Neural progenitor cell (in vitro differentiated cells): ENCODE results near the gene CACNA1C. TPM values are rescaled to one million over a fixed set of nuclear protein-coding genes. Genes with fewer than 3 reads are reported as not detected.

Experiments
- DNase-seq: peaks from one replicate; pipeline ENCODE4 v3.0.0-alpha.2; 2016; ENCODE audit warnings: low spot score
- H2AFZ ChIP-seq: fragments of 200-600 bp; sonication (generic); replicated peaks from 2 replicates; pipeline ENCODE4 v1.6.1; 2016; ENCODE audit warnings: antibody characterized with exemption
- H3F3A ChIP-seq: fragments of 200-600 bp; sonication (generic); 2 replicates; pipeline ENCODE4 v1.6.1; 2016; ENCODE audit warnings: antibody characterized with exemption, low read depth
- H3K27ac ChIP-seq: fragments of 200-600 bp; sonication (generic); 2 replicates; pipeline ENCODE4 v1.5.1; 2016; ENCODE audit warnings: mild to moderate bottlenecking
- H3K27me3 ChIP-seq: fragments of 200-600 bp; sonication (generic); 2 replicates; pipeline ENCODE4 v1.6.1; 2016; ENCODE audit warnings: mild to moderate bottlenecking, moderate library complexity
- H3K36me3 ChIP-seq: fragments of 200-600 bp; sonication (generic); 2 replicates; pipeline ENCODE4 v1.5.1; 2016
- H3K4me1 ChIP-seq: fragments of 200-600 bp; sonication (generic); 2 replicates; pipeline ENCODE4 v1.6.1; 2016; ENCODE audit warnings: mixed run types
- H3K4me2 ChIP-seq: fragments of 200-600 bp; sonication (generic); 2 replicates; pipeline ENCODE4 v1.6.1; 2016
- H3K4me3 ChIP-seq: fragments of 200-600 bp; sonication (generic); 2 replicates; pipeline ENCODE4 v1.5.1; 2016
- H3K79me2 ChIP-seq: fragments of 200-600 bp; sonication (generic); 2 replicates; pipeline ENCODE4 v1.6.1; 2016; ENCODE audit warnings: low read depth
- H3K9ac ChIP-seq: fragments of 200-600 bp; sonication (generic); 2 replicates; pipeline ENCODE4 v1.6.1; 2016
- H3K9me3 ChIP-seq: fragments of 200-600 bp; sonication (generic); 2 replicates; pipeline ENCODE4 v1.5.1; 2016; ENCODE audit warnings: low read depth
- H4K20me1 ChIP-seq: fragments of 200-600 bp; sonication (generic); 2 replicates; pipeline ENCODE4 v1.6.1; 2016; ENCODE audit warnings: low read depth
- H3K27ac Mint-ChIP-seq: 3 replicates; pipeline ENCODE4 v1.8.0; 2021; ENCODE audit warnings: mixed read lengths
- H3K27me3 Mint-ChIP-seq: 2 replicates; pipeline ENCODE4 v1.8.0; 2022; ENCODE audit warnings: low read depth, mild to moderate bottlenecking, inconsistent platforms, moderate library complexity, mixed read lengths; ENCODE audit not compliant: insufficient read depth
- H3K36me3 Mint-ChIP-seq: 3 replicates; pipeline ENCODE4 v1.8.0; 2021; ENCODE audit warnings: mixed read lengths
- H3K4me1 Mint-ChIP-seq: 3 replicates; pipeline ENCODE4 v1.8.0; 2021; ENCODE audit warnings: mixed read lengths
- H3K4me3 Mint-ChIP-seq: 3 replicates; pipeline ENCODE4 v1.8.0; 2021; ENCODE audit warnings: mild to moderate bottlenecking, moderate library complexity, mixed read lengths
- H3K9me3 Mint-ChIP-seq: 3 replicates; pipeline ENCODE4 v1.8.0; 2020; ENCODE audit warnings: mixed read lengths
- EZH2 ChIP-seq: fragments of 200-600 bp; sonication (generic); IDR thresholded peaks from 2 replicates; pipeline ENCODE4 v1.6.1; 2017; ENCODE audit warnings: antibody characterized with exemption, mild to moderate bottlenecking, moderate library complexity
- EZH2phosphoT487 ChIP-seq: fragments of 200-600 bp; sonication (generic); IDR thresholded peaks from 2 replicates; pipeline ENCODE4 v1.6.1; 2017; ENCODE audit warnings: antibody characterized with exemption
- total RNA-seq: library from RNA; depleted of rRNA; stranded (reverse); fragments of >200 nt; gene quantifications from 2 replicates; pipeline ENCODE4 v1.2.3, GENCODE V29; 2015; ENCODE audit warnings: low replicate concordance
- TF ChIP-seq, protein P1 (sequence below): fragments of 200-600 bp; sonication (generic); IDR thresholded peaks from 2 replicates; pipeline ENCODE4 v1.5.1; 2017; ENCODE audit warnings: antibody characterized with exemption, mild to moderate bottlenecking

Gene CACNA1C
- total RNA-seq, 1 donor from 2014 or later = 2.7 TPM

DNA sequence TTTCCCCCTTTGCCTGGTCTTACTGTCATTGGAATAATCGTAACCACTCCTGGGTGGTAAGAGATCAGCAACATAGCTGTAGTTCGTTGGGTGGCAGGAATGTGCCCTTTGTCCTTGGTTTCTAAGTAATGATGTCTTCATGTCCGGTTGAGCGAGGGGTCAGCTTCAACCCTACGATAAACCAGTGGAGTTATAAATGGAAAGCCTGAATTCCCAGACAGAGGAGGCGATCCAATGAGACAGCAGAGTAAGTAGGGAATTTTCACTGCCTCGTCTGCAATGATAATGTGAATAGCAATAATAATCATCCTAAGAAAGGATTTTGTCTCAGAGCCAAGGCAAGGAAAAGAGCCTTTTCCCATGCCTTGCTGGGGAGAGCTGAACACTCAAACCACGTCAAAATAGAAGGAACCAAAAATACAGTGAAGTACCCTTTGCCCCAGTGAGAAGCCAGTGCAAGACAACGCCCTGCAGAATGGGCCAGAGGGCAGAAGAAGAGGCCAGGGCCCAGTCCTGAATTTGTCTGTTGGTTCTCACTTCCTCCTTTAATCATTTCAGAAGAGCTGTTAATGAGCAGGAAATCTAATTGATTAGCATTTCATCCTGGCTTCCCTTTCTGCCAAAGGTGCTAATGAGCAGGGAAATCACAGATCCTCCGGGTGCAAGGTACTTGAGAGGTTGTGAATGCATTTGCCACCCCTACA is 330.7 kb downstream of the CACNA1C start:
- peaks cover 5% of the 10 kb centered on the region for H3K27me3 Mint-ChIP-seq
- Histone ChIP-seq H2AFZ (no peak overlapping the region), H3K4me1 (no peaks in the 10 kb centered on the region), H3K9me3 (no peaks in the 10 kb centered on the region), H3K27me3 (no peaks in the 10 kb centered on the region), H3K27ac (no peak overlapping the region), H3K4me3 (no peak overlapping the region), H3K9ac (no peak overlapping the region), H3F3A (no peaks in the 10 kb centered on the region), H3K4me2 (no peak overlapping the region), H4K20me1 (no peaks in the 10 kb centered on the region), H3K79me2 (no peaks in the 10 kb centered on the region), H3K36me3 (no peaks in the 10 kb centered on the region)
- TF ChIP-seq EZH2phosphoT487 (no peak), EZH2 (no peak)
- TF ChIP-seq, protein P1, sequence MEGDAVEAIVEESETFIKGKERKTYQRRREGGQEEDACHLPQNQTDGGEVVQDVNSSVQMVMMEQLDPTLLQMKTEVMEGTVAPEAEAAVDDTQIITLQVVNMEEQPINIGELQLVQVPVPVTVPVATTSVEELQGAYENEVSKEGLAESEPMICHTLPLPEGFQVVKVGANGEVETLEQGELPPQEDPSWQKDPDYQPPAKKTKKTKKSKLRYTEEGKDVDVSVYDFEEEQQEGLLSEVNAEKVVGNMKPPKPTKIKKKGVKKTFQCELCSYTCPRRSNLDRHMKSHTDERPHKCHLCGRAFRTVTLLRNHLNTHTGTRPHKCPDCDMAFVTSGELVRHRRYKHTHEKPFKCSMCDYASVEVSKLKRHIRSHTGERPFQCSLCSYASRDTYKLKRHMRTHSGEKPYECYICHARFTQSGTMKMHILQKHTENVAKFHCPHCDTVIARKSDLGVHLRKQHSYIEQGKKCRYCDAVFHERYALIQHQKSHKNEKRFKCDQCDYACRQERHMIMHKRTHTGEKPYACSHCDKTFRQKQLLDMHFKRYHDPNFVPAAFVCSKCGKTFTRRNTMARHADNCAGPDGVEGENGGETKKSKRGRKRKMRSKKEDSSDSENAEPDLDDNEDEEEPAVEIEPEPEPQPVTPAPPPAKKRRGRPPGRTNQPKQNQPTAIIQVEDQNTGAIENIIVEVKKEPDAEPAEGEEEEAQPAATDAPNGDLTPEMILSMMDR = no peak
- DNase-seq = peak; percentile 20
- peaks cover 11% of the 10 kb centered on the region for H3K4me1 Mint-ChIP-seq
- H3K36me3 Mint-ChIP-seq = no peaks in the 10 kb centered on the region
- no peak overlapping the region for H3K4me3 Mint-ChIP-seq
- no peak overlapping the region for H3K27ac Mint-ChIP-seq
- H3K9me3 Mint-ChIP-seq = no peaks in the 10 kb centered on the region

DNA sequence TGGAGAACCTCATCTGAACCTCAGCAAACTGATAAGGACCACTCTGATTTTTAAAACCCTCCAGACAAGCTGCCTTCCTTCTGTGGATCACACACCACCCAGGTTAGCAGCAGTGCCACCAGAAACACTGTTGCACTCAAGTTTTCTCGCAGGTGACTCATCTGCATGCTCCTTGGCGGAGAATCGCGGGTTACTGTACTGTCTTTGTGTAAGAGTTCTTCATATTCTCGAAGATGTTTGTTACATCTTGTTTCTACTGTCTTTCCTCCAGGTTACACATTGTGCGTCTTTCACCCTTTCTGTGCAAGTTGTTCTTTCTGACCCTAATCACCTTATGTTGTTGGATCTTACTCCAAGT is 331.2 kb downstream of the CACNA1C start:
- Histone ChIP-seq H4K20me1 (no peaks in the 10 kb centered on the region), H3K4me1 (no peaks in the 10 kb centered on the region), H3K4me2 (no peak overlapping the region), H3K36me3 (no peaks in the 10 kb centered on the region), H3K9me3 (no peaks in the 10 kb centered on the region), H3K27ac (no peak overlapping the region), H2AFZ (no peak overlapping the region), H3K27me3 (no peaks in the 10 kb centered on the region), H3K4me3 (no peak overlapping the region), H3F3A (no peaks in the 10 kb centered on the region), H3K9ac (no peak overlapping the region), H3K79me2 (no peaks in the 10 kb centered on the region)
- peaks cover 5% of the 10 kb centered on the region for H3K27me3 Mint-ChIP-seq
- TF ChIP-seq EZH2 = no peak
- TF ChIP-seq, protein P1 = no peak
- TF ChIP-seq EZH2phosphoT487 = no peak
- no peaks in the 10 kb centered on the region for H3K36me3 Mint-ChIP-seq
- no peak overlapping the region for H3K27ac Mint-ChIP-seq
- no peak overlapping the region for H3K4me3 Mint-ChIP-seq
- H3K9me3 Mint-ChIP-seq = no peaks in the 10 kb centered on the region
- H3K4me1 Mint-ChIP-seq = peaks cover 11% of the 10 kb centered on the region
- DNase-seq = no peak

DNA sequence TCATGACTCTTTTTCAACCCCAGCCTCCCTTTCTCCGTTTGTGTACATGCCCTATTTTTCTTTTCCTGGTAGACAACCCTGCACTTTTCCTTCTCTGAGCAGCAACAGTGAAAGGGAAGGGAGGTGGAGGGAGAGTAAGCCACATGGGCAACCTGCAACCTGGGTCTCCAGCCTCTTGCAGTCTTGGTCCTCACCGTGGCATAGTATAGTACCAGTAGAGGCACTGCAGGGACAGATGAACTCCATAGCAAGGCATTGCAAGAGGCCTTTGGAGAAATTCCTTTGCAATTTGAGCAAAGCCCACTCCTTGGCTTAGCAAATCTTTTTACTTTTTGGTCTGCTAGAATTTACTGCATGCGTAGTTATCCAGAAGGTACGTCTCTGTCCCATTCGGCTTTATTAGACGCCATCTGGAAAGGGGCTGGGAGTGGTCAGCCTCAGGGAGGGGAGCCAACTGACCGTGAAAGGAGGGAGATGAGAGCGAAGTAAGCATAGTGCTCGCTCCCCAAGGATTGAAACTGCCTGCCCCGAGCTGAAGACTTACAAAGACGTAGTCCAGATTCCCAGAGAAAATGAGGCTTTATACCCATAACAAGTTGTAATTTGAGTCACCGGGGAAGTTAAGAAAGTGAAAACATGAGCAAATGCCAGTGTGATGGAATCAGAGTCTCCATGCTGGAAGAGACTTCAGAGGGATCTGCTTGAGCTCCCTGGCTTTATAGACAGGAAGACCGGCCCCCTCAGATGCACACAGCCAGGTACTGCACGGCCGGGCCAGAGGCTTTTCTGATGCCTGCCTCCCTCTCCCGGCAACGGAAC is 332.0 kb downstream of the CACNA1C start:
- Mint-ChIP-seq H3K36me3 (no peaks in the 10 kb centered on the region), H3K27ac (peak overlapping the region; percentile 39), H3K27me3 (peaks cover 5% of the 10 kb centered on the region), H3K4me3 (no peak overlapping the region), H3K9me3 (no peaks in the 10 kb centered on the region), H3K4me1 (peaks cover 11% of the 10 kb centered on the region)
- no peak for DNase-seq
- Histone ChIP-seq H3K27me3 (no peaks in the 10 kb centered on the region), H2AFZ (no peak overlapping the region), H3K4me2 (no peak overlapping the region), H3K27ac (no peak overlapping the region), H3F3A (no peaks in the 10 kb centered on the region), H3K4me1 (no peaks in the 10 kb centered on the region), H3K79me2 (no peaks in the 10 kb centered on the region), H3K4me3 (no peak overlapping the region), H3K36me3 (no peaks in the 10 kb centered on the region), H3K9ac (no peak overlapping the region), H3K9me3 (no peaks in the 10 kb centered on the region), H4K20me1 (no peaks in the 10 kb centered on the region)
- TF ChIP-seq, protein P1 = peak; percentile 8
- no peak for TF ChIP-seq EZH2phosphoT487
